SK-N-SH treated with all-trans-retinoic acid at 6 μM for 48 hours (cell line): ENCODE results near the gene CFL1.

Experiments
- ATAC-seq: fragments of 200-7000 bp; cut with Tn5 transposase; 3 replicates; pipeline ENCODE4 v1.9.1; 2020; ENCODE audit warnings: mild to moderate bottlenecking, moderate library complexity
- ARNTL ChIP-seq: fragments of 450-650 bp; formaldehyde crosslinking; IDR thresholded peaks from 2 replicates; pipeline ENCODE4 v1.5.0; 2020; ENCODE audit warnings: low read depth, mild to moderate bottlenecking, moderate library complexity, borderline replicate concordance
- BACH2 ChIP-seq: fragments of 250-450 bp; sonication (Bioruptor Pico); IDR thresholded peaks from 2 replicates; pipeline ENCODE4 v1.9.0; 2021; ENCODE audit warnings: mild to moderate bottlenecking, borderline replicate concordance
- CSDC2 ChIP-seq: fragments of 250-450 bp; sonication (Bioruptor Pico); IDR thresholded peaks from 2 replicates; pipeline ENCODE4 v1.5.0; 2020; ENCODE audit warnings: mild to moderate bottlenecking, moderate library complexity
- ESRRG ChIP-seq: fragments of 250-450 bp; sonication (Bioruptor Pico); IDR thresholded peaks from 2 replicates; pipeline ENCODE4 v1.6.1; 2021; ENCODE audit warnings: mild to moderate bottlenecking
- GLIS3 ChIP-seq: fragments of 250-450 bp; sonication (Bioruptor Pico); IDR thresholded peaks from 2 replicates; pipeline ENCODE4 v1.5.0; 2020; ENCODE audit warnings: mild to moderate bottlenecking, moderate library complexity
- ISL1 ChIP-seq: fragments of 250-450 bp; sonication (Bioruptor Pico); IDR thresholded peaks from 2 replicates; pipeline ENCODE4 v2.1.2; 2022; ENCODE audit warnings: mild to moderate bottlenecking, moderate library complexity
- PPARA ChIP-seq: fragments of 250-450 bp; sonication (Bioruptor Pico); IDR thresholded peaks from 2 replicates; pipeline ENCODE4 v1.5.0; 2020; ENCODE audit warnings: mild to moderate bottlenecking, borderline replicate concordance
- RARB ChIP-seq: fragments of 250-450 bp; sonication (Bioruptor Pico); IDR thresholded peaks from 2 replicates; pipeline ENCODE4 v1.8.0; 2021; ENCODE audit warnings: mild to moderate bottlenecking, moderate library complexity
- SNAI2 ChIP-seq: fragments of 250-450 bp; sonication (Bioruptor Pico); IDR thresholded peaks from 2 replicates; pipeline ENCODE4 v1.5.0; 2020; ENCODE audit warnings: mild to moderate bottlenecking, moderate library complexity
- TCF4 ChIP-seq: fragments of 250-450 bp; sonication (Bioruptor Pico); IDR thresholded peaks from 2 replicates; pipeline ENCODE4 v1.8.0; 2021; ENCODE audit warnings: mild to moderate bottlenecking, moderate library complexity, borderline replicate concordance
- TOX ChIP-seq: fragments of 250-450 bp; sonication (Bioruptor Pico); IDR thresholded peaks from 2 replicates; pipeline ENCODE4 v1.8.0; 2021; ENCODE audit warnings: mild to moderate bottlenecking, moderate library complexity, borderline replicate concordance
- ZFP3 ChIP-seq: fragments of 250-450 bp; sonication (Bioruptor Pico); IDR thresholded peaks from 2 replicates; pipeline ENCODE4 v1.5.0; 2020; ENCODE audit warnings: mild to moderate bottlenecking, moderate library complexity
- ZNF565 ChIP-seq: fragments of 450-650 bp; formaldehyde crosslinking; conservative IDR thresholded peaks from 2 replicates; pipeline ENCODE4 v1.5.0; 2020; ENCODE audit warnings: low read depth, mild to moderate bottlenecking, moderate library complexity
- ZNF70 ChIP-seq: fragments of 450-650 bp; formaldehyde crosslinking; IDR thresholded peaks from 2 replicates; pipeline ENCODE4 v1.5.0; 2020; ENCODE audit warnings: mild to moderate bottlenecking, moderate library complexity
- ZNF8 ChIP-seq: fragments of 450-650 bp; formaldehyde crosslinking; IDR thresholded peaks from 2 replicates; pipeline ENCODE4 v1.5.0; 2020; ENCODE audit warnings: mild to moderate bottlenecking, moderate library complexity
- TF ChIP-seq, protein P1 (sequence below): fragments of 250-450 bp; sonication (Bioruptor Pico); IDR thresholded peaks from 2 replicates; pipeline ENCODE4 v1.5.1; 2021; ENCODE audit warnings: mild to moderate bottlenecking, moderate library complexity
- TF ChIP-seq, protein P2 (sequence below): fragments of 250-450 bp; sonication (Bioruptor Pico); IDR thresholded peaks from 2 replicates; pipeline ENCODE4 v1.5.1; 2020; ENCODE audit warnings: low read depth, mild to moderate bottlenecking, moderate library complexity
- TF ChIP-seq, protein P3 (sequence below): fragments of 250-450 bp; sonication (Bioruptor Pico); IDR thresholded peaks from 2 replicates; pipeline ENCODE4 v1.8.0; 2020; ENCODE audit warnings: mild to moderate bottlenecking, moderate library complexity, borderline replicate concordance
- TF ChIP-seq, protein P4 (sequence below): fragments of 250-450 bp; sonication (Bioruptor Pico); IDR thresholded peaks from 2 replicates; pipeline ENCODE4 v1.8.0; 2021; ENCODE audit warnings: low read depth, mild to moderate bottlenecking, moderate library complexity, borderline replicate concordance
- TF ChIP-seq, protein P5 (sequence below): fragments of 250-450 bp; sonication (Bioruptor Pico); IDR thresholded peaks from 2 replicates; pipeline ENCODE4 v1.5.0; 2020; ENCODE audit warnings: mild to moderate bottlenecking, moderate library complexity

Gene CFL1

DNA sequence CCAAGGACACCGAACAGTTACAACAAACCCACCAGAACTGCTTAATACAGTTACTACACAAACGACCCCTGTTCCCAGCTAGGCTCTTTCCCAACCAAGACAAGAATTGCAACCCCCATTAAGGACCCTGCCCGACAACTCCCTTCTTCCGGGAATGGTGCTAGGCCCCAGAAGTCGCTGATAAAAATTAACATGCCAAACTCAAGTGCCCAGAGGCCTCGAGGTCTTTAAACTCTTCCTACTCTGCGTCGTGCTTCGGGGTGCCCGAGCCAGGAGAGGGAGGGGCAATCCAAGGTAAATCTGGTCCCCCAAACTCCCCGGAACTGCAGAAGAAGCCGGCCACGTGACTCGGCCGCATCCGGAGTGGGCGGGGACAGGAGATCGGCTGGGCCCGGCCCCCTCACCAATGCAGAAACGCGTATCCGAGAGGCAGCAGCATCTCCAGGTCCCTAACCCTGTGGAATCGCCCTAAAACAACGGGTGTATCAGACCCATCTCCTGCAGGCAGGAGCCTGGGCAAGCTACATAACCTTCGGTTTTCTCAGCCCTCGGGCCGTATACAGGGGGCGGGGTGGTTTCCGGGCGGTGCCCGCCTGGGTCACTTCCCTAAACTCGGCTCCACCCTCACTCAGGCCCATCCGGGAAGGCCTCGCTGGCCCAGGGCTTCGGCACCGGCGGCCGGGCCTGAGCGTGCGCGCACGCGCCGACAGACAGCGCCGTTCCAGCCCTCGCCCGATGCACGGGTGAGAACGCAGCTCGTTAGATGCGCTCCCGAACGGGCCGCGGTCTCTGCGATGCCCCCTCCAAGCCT, 1.1 kb downstream of the CFL1 start:
- ATAC-seq = no peak; the same call in 2 of the 3 replicates

DNA sequence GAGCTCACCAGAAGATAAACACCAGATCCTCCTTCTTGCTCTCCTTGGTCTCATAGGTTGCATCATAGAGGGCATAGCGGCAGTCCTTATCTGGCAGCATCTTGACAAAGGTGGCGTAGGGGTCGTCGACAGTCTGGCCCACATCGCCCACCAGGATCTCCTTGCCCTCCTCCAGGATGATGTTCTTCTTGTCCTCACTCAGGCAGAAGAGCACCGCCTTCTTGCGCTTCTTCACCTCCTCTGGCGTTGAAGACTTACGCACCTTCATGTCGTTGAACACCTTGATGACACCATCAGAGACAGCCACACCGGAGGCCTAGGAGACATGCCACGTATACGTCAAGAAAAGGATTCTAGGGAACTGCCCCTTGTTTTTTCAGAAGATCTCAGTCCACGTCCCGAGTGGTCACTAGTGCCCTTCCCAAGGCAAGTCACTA, 2.0 kb downstream of the CFL1 start:
- ATAC-seq = no peak
- TF ChIP-seq RARB (CRISPR knock-in tag) = no peak
- TF ChIP-seq, protein P1, sequence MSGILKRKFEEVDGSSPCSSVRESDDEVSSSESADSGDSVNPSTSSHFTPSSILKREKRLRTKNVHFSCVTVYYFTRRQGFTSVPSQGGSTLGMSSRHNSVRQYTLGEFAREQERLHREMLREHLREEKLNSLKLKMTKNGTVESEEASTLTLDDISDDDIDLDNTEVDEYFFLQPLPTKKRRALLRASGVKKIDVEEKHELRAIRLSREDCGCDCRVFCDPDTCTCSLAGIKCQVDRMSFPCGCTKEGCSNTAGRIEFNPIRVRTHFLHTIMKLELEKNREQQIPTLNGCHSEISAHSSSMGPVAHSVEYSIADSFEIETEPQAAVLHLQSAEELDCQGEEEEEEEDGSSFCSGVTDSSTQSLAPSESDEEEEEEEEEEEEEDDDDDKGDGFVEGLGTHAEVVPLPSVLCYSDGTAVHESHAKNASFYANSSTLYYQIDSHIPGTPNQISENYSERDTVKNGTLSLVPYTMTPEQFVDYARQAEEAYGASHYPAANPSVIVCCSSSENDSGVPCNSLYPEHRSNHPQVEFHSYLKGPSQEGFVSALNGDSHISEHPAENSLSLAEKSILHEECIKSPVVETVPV = no peak
- TF ChIP-seq TCF4 (CRISPR knock-in tag) = no peak
- no peak for TF ChIP-seq ZNF70 (CRISPR knock-in tag)
- no peak for TF ChIP-seq ARNTL (CRISPR knock-in tag)
- no peak for TF ChIP-seq ZFP3
- TF ChIP-seq ESRRG (CRISPR knock-in tag) = no peak
- TF ChIP-seq, protein P2, sequence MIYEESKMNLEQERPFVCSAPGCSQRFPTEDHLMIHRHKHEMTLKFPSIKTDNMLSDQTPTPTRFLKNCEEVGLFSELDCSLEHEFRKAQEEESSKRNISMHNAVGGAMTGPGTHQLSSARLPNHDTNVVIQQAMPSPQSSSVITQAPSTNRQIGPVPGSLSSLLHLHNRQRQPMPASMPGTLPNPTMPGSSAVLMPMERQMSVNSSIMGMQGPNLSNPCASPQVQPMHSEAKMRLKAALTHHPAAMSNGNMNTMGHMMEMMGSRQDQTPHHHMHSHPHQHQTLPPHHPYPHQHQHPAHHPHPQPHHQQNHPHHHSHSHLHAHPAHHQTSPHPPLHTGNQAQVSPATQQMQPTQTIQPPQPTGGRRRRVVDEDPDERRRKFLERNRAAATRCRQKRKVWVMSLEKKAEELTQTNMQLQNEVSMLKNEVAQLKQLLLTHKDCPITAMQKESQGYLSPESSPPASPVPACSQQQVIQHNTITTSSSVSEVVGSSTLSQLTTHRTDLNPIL = no peak
- no peak for TF ChIP-seq ISL1 (CRISPR knock-in tag)
- TF ChIP-seq, protein P3, sequence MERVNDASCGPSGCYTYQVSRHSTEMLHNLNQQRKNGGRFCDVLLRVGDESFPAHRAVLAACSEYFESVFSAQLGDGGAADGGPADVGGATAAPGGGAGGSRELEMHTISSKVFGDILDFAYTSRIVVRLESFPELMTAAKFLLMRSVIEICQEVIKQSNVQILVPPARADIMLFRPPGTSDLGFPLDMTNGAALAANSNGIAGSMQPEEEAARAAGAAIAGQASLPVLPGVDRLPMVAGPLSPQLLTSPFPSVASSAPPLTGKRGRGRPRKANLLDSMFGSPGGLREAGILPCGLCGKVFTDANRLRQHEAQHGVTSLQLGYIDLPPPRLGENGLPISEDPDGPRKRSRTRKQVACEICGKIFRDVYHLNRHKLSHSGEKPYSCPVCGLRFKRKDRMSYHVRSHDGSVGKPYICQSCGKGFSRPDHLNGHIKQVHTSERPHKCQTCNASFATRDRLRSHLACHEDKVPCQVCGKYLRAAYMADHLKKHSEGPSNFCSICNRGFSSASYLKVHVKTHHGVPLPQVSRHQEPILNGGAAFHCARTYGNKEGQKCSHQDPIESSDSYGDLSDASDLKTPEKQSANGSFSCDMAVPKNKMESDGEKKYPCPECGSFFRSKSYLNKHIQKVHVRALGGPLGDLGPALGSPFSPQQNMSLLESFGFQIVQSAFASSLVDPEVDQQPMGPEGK (CRISPR knock-in tag) = no peak
- no peak for TF ChIP-seq TOX (CRISPR knock-in tag)
- TF ChIP-seq BACH2 (CRISPR knock-in tag) = no peak

More for the DNA sequence above, 1.1 kb downstream of the CFL1 start:
- TF ChIP-seq ZFP3 (no peak), PPARA (CRISPR knock-in tag) (no peak), ZNF8 (CRISPR knock-in tag) (no peak), BACH2 (CRISPR knock-in tag) (no peak), ESRRG (CRISPR knock-in tag) (no peak), SNAI2 (CRISPR knock-in tag) (no peak), GLIS3 (no peak)
- TF ChIP-seq, protein P4, sequence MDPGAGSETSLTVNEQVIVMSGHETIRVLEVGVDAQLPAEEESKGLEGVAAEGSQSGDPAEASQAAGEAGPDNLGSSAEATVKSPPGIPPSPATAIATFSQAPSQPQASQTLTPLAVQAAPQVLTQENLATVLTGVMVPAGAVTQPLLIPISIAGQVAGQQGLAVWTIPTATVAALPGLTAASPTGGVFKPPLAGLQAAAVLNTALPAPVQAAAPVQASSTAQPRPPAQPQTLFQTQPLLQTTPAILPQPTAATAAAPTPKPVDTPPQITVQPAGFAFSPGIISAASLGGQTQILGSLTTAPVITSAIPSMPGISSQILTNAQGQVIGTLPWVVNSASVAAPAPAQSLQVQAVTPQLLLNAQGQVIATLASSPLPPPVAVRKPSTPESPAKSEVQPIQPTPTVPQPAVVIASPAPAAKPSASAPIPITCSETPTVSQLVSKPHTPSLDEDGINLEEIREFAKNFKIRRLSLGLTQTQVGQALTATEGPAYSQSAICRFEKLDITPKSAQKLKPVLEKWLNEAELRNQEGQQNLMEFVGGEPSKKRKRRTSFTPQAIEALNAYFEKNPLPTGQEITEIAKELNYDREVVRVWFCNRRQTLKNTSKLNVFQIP (CRISPR knock-in tag) = no peak

DNA sequence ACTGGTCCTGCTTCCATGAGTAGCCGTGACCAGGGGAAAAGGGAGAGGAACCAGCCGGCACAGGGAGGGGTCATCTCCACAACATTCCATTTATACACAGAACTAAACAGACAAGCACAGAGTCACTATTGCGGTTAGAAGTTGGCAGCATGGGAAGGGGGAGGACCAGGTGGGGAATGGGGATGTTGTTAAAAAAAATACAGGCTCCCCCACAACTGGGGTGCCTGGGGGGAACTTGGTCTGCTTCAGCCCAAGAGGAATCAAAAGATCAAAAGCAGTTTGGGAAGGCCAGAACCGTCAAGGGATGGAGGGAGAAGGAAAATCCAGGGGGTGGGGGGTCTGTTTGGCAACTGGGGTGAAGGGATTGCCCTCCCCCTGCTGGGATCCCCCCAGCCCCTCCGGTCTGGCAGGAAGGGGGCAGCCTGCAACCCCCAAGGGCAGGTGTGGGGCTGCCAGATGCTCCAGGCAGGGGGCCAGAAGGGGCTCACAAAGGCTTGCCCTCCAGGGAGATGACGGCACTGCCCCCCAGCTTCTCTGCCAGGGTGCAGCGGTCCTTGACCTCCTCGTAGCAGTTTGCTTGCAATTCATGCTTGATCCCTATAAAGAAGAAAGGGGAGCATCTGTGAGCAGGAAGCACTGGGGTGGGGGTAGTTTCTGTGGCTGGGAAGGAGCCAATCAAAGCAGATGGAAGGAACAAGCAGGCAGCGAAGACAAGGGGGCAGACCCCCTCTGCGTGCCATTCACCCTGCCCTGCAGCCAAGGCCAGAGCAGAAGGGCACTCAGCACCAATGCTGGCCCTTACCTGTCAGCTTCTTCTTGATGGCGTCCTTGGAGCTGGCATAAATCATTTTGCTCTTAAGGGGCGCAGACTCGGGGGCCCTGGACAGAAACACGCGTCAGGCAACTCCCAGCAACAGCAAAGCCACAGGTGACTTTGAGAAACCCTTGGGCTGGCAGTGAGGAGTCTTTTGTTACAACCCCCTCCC, 2.8 kb downstream of the CFL1 start:
- TF ChIP-seq ZNF70 (CRISPR knock-in tag) (no peak), SNAI2 (CRISPR knock-in tag) (no peak), TCF4 (CRISPR knock-in tag) (no peak), ZNF565 (CRISPR knock-in tag) (no peak)

DNA sequence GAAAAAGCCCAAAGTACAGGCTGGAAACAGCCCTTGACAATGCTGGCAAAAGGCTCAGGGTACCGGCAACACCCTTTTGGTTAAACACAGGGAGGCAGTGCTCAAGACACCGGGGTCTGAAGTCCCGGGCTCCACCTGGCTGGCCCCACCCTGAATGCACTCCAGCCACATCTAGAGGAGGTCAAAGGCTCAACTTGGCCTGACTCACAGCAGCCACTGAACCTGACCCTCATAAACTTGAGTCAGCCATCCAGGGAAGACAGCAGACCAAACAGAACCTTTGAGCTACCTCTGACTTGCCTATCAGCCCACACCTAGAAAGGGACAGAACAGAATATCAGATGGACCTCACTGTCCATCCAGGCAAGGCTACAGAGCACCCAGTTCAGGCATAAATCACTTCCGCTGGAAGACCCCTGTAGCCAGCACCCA, 3.8 kb downstream of the CFL1 start:
- TF ChIP-seq BACH2 (CRISPR knock-in tag) (no peak), GLIS3 (no peak), CSDC2 (CRISPR knock-in tag) (no peak)
- TF ChIP-seq, protein P5, sequence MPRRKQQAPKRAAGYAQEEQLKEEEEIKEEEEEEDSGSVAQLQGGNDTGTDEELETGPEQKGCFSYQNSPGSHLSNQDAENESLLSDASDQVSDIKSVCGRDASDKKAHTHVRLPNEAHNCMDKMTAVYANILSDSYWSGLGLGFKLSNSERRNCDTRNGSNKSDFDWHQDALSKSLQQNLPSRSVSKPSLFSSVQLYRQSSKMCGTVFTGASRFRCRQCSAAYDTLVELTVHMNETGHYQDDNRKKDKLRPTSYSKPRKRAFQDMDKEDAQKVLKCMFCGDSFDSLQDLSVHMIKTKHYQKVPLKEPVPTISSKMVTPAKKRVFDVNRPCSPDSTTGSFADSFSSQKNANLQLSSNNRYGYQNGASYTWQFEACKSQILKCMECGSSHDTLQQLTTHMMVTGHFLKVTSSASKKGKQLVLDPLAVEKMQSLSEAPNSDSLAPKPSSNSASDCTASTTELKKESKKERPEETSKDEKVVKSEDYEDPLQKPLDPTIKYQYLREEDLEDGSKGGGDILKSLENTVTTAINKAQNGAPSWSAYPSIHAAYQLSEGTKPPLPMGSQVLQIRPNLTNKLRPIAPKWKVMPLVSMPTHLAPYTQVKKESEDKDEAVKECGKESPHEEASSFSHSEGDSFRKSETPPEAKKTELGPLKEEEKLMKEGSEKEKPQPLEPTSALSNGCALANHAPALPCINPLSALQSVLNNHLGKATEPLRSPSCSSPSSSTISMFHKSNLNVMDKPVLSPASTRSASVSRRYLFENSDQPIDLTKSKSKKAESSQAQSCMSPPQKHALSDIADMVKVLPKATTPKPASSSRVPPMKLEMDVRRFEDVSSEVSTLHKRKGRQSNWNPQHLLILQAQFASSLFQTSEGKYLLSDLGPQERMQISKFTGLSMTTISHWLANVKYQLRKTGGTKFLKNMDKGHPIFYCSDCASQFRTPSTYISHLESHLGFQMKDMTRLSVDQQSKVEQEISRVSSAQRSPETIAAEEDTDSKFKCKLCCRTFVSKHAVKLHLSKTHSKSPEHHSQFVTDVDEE (CRISPR knock-in tag) = no peak
- TF ChIP-seq, all 23 proteins: peak for 0
- no peak for ATAC-seq

More for the DNA sequence above, 2.8 kb downstream of the CFL1 start:
- no peak for ATAC-seq
